Mesothelial cell of epicardium (in vitro differentiated cells): ENCODE data around the gene SLC30A2. TPM values are rescaled to one million over a fixed set of nuclear protein-coding genes. Genes with fewer than 3 reads are reported as not detected.

Source experiments
- DNase-seq, 2 experiments: peaks; one replicate each; pipeline ENCODE4 v3.0.0; 2021; ENCODE audit warnings: low spot score in 2 of 2; ENCODE audit not compliant: unreplicated experiment in 2 of 2
- H3K27ac Mint-ChIP-seq: 2 replicates; pipeline ENCODE4 v1.8.0; 2021; ENCODE audit warnings: mixed read lengths
- H3K27me3 Mint-ChIP-seq: 2 replicates; pipeline ENCODE4 v1.8.0; 2021; ENCODE audit warnings: low read depth, mixed read lengths
- H3K36me3 Mint-ChIP-seq: 2 replicates; pipeline ENCODE4 v1.8.0; 2021; ENCODE audit warnings: mixed read lengths
- H3K4me1 Mint-ChIP-seq: 2 replicates; pipeline ENCODE4 v1.8.0; 2021; ENCODE audit warnings: mixed read lengths
- H3K4me3 Mint-ChIP-seq: 2 replicates; pipeline ENCODE4 v1.8.0; 2021; ENCODE audit warnings: mild to moderate bottlenecking, moderate library complexity, mixed read lengths
- H3K9me3 Mint-ChIP-seq: 2 replicates; pipeline ENCODE4 v1.8.0; 2021; ENCODE audit warnings: mixed read lengths
- CTCF ChIP-seq: fragments of 200-600 bp; sonication (generic); IDR thresholded peaks from one replicate; pipeline ENCODE4 v1.5.0; 2021; ENCODE audit warnings: antibody characterized with exemption; ENCODE audit not compliant: unreplicated experiment
- total RNA-seq: library from RNA; stranded (reverse); gene quantifications from 3 replicates; pipeline ENCODE4 v1.2.1, GENCODE V29; 2021

Gene SLC30A2
- total RNA-seq, 1 donor from 2014 or later: 10.3 TPM

- H3K27ac Mint-ChIP-seq: peak overlapping the region; percentile 83
- TF ChIP-seq CTCF: no peak
- H3K9me3 Mint-ChIP-seq: no peaks in the 10 kb centered on the region
- H3K36me3 Mint-ChIP-seq: no peaks in the 10 kb centered on the region
- peaks cover 47% of the 10 kb centered on the region for H3K4me1 Mint-ChIP-seq
- H3K4me3 Mint-ChIP-seq: no peak overlapping the region
- no peak for DNase-seq
- H3K27me3 Mint-ChIP-seq: peaks cover 39% of the 10 kb centered on the region
Measured at GRCh38 chr1:26050248-26050640, 4.3 kb upstream of the SLC30A2 start.

GRCh38 chr1:26049531-26050247 is 3.8 kb upstream of the SLC30A2 start:
- Mint-ChIP-seq H3K36me3 (no peaks in the 10 kb centered on the region), H3K27me3 (peaks cover 45% of the 10 kb centered on the region), H3K27ac (peak overlapping the region; percentile 83), H3K9me3 (no peaks in the 10 kb centered on the region), H3K4me1 (peaks cover 52% of the 10 kb centered on the region), H3K4me3 (no peak overlapping the region)
- no peak for DNase-seq
- no peak for TF ChIP-seq CTCF

- TF ChIP-seq CTCF: no peak
- Mint-ChIP-seq H3K36me3 (no peaks in the 10 kb centered on the region), H3K9me3 (no peaks in the 10 kb centered on the region), H3K27ac (no peak overlapping the region), H3K4me1 (peaks cover 54% of the 10 kb centered on the region), H3K4me3 (peak overlapping the region; percentile 67), H3K27me3 (peaks cover 65% of the 10 kb centered on the region)
- DNase-seq: no peak
Measured at GRCh38 chr1:26047278-26047874, 1.5 kb upstream of the SLC30A2 start.

DNA sequence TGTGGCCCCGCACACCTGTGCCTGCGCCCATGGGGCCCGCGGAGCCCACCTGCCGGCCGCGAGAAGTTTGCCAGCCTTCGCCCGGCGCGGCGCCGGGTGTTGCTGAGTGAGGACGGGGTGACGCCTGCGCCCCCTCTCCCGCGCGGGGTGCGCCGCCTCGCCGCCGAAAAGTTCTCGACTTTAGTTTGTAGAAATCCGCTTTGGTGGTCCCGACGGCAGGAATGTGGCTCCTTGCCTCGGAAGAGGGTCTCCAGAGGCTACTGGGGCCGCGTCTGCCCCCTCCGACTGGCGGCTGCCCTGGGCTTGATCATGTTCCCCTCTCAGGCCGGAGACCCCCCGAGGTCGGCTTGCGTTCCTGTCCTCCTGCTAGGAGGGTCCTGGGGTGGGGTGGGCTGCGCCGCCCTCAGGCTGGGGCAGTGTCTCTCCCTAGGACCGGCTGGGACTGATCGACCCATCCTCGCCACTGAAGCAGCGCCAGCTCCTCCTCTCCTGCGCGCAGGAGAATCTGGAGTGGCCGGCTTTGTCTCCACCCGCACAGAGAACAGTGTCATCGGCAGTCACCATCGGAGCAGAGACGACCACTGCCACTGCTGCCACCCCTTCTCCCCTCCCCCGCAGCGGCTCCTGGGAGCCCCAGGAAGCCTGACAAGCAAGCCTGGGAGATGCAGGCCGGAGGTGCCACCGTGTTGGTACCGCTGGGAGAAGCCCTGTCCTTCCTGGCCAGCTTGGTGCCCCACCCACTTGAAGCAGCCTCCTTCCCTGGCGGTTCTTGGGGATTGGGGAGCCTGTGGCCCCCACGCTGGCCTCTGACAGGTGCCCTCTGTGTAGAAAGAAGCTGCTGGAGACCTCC is 553 bp upstream of the SLC30A2 start:
- peak overlapping the region; percentile 67 for H3K4me3 Mint-ChIP-seq
- no peak overlapping the region for H3K27ac Mint-ChIP-seq

More for the DNA sequence above, 553 bp upstream of the SLC30A2 start:
- H3K9me3 Mint-ChIP-seq: no peaks in the 10 kb centered on the region
- DNase-seq: no peak
- peaks cover 65% of the 10 kb centered on the region for H3K27me3 Mint-ChIP-seq
- peaks cover 51% of the 10 kb centered on the region for H3K4me1 Mint-ChIP-seq
- no peaks in the 10 kb centered on the region for H3K36me3 Mint-ChIP-seq
- no peak for TF ChIP-seq CTCF
